Lower leg skin (tissue), 3 donors: ENCODE measurements around the gene TTC33.

Source experiments
- CTCF ChIP-seq, 3 donors: fragments of 450-650 bp; IDR thresholded peaks; one replicate each; pipeline ENCODE4 v1.5.1; 2016; ENCODE audit warnings: antibody characterized with exemption in 3 of 3, mild to moderate bottlenecking in 3 of 3, moderate library complexity in 2 of 3
- POLR2A ChIP-seq, 2 donors: fragments of 450-650 bp; IDR thresholded peaks; one replicate each; pipeline ENCODE4 v1.6.1; 2016 to 2017; ENCODE audit warnings: antibody characterized with exemption in 2 of 2, mild to moderate bottlenecking in 1 of 2, moderate library complexity in 1 of 2

- no peak for TF ChIP-seq CTCF (IDR thresholded peaks at IDR 0.05)
- no peak for TF ChIP-seq POLR2A (IDR thresholded peaks at IDR 0.05)
These were observed 186.1 kb downstream of the TTC33 start for GRCh38 chr5:40569546-40570270.
